T-cell (primary cell): ENCODE data around the gene PPP2R3B. TPM values are rescaled to one million over a fixed set of nuclear protein-coding genes. Genes with fewer than 3 reads are reported as not detected.

Source experiments
- ATAC-seq, 4 experiments: fragments of 200-7000 bp in 3 of 4; fragments of 150-1000 bp in 1 of 4; cut with Tn5 transposase; replicated peaks in 1 of 4; 1 replicate in 3 of 4; 2 replicates in 1 of 4; pipeline ENCODE4 v1.10.0; 2021; ENCODE audit warnings: moderate library complexity in 3 of 4, mild to moderate bottlenecking in 2 of 4, moderate number of reproducible peaks in 1 of 4
- CTCF ChIA-PET, 2 donors: fragments of 300-600 bp; sonication (Branson Sonifier 250); formaldehyde crosslinking; loops; one replicate each; lab custom pipeline; 2022; ENCODE audit warnings: antibody characterized with exemption in 2 of 2; lab: Charles Lee
- POLR2A ChIA-PET, 2 donors: fragments of 300-600 bp; sonication (Branson Sonifier 250); formaldehyde crosslinking; loops; one replicate each; lab custom pipeline; 2022; ENCODE audit warnings: antibody characterized with exemption in 2 of 2; lab: Charles Lee
- DNase-seq, 35 experiments: peaks; one replicate each; pipeline versions ENCODE4 v3.0.0 to v3.0.0-alpha.2; 2013 to 2023
- H3K27ac ChIP-seq: one replicate; pipeline ENCODE4 v1.5.1; 2013; ENCODE audit warnings: low read length
- H3K27me3 ChIP-seq, 2 experiments: replicated peaks in 1 of 2; 1 replicate in 1 of 2; 2 replicates in 1 of 2; pipeline versions ENCODE4 v1.6.1 to v1.7.0; 2013; ENCODE audit warnings: low read length in 1 of 2, mixed read lengths in 1 of 2; ENCODE audit not compliant: control insufficient read depth in 2 of 2, insufficient read depth in 2 of 2; ENCODE audit errors: extremely low read depth in 1 of 2
- H3K36me3 ChIP-seq, 2 donors: 1 replicate in 1 of 2; 2 replicates in 1 of 2; pipeline versions ENCODE4 v1.6.1 to v1.7.0; 2013; ENCODE audit warnings: low read length in 1 of 2; ENCODE audit not compliant: control insufficient read depth in 2 of 2, insufficient read depth in 1 of 2; ENCODE audit errors: extremely low read depth in 1 of 2
- H3K4me1 ChIP-seq, 2 experiments: 1 replicate in 1 of 2; 2 replicates in 1 of 2; pipeline versions ENCODE4 v1.6.1 to v1.7.0; 2013; ENCODE audit warnings: low read length in 2 of 2, mixed read lengths in 1 of 2; ENCODE audit not compliant: insufficient read depth in 2 of 2, control insufficient read depth in 1 of 2; ENCODE audit errors: extremely low read depth in 1 of 2
- H3K4me3 ChIP-seq, 2 donors: 1 replicate in 1 of 2; 2 replicates in 1 of 2; pipeline versions ENCODE4 v1.5.1 to v1.7.0; 2013; ENCODE audit warnings: mild to moderate bottlenecking in 2 of 2, low read length in 1 of 2, moderate library complexity in 1 of 2; ENCODE audit not compliant: control insufficient read depth in 1 of 2; ENCODE audit errors: extremely low read depth in 1 of 2
- H3K9me3 ChIP-seq: 2 replicates; pipeline ENCODE4 v1.7.0; 2013
- H3K27ac Mint-ChIP-seq, 2 donors: one replicate each; pipeline ENCODE4 v1.8.0; 2020 to 2021; ENCODE audit warnings: mild to moderate bottlenecking in 2 of 2, mixed read lengths in 2 of 2
- H3K27me3 Mint-ChIP-seq, 2 donors: one replicate each; pipeline ENCODE4 v1.8.0; 2021 to 2022; ENCODE audit warnings: mixed read lengths in 2 of 2
- H3K36me3 Mint-ChIP-seq: one replicate; pipeline ENCODE4 v1.8.0; 2021; ENCODE audit warnings: mixed read lengths
- H3K4me1 Mint-ChIP-seq, 3 donors: one replicate each; pipeline ENCODE4 v1.8.0; 2020 to 2022; ENCODE audit warnings: mixed read lengths in 3 of 3, mild to moderate bottlenecking in 1 of 3
- H3K4me3 Mint-ChIP-seq, 3 donors: one replicate each; pipeline ENCODE4 v1.8.0; 2020 to 2022; ENCODE audit warnings: mild to moderate bottlenecking in 3 of 3, mixed read lengths in 3 of 3, moderate library complexity in 3 of 3
- H3K9me3 Mint-ChIP-seq, 3 donors: one replicate each; pipeline ENCODE4 v1.8.0; 2020 to 2022; ENCODE audit warnings: mixed read lengths in 3 of 3
- WGBS: methylation state at CpG from one replicate; pipeline ENCODE4 v1.1.5; 2013; ENCODE audit warnings: missing lambda C conversion rate; ENCODE audit not compliant: insufficient coverage; 5-methylcytosine and 5-hydroxymethylcytosine counted together
- total RNA-seq, 35 experiments: library from RNA in 6 of 35; stranded (reverse) in 6 of 35; fragments of 120-200 nt in 1 of 35; gene quantifications; one replicate each; pipeline versions ENCODE4 v1.2.1 to v1.2.4 and lab custom pipeline; 2013 to 2026

PPP2R3B gene
- total RNA-seq, 5 donors from 2014 or later (not counting 1 experiment from before 2014, with no cell fraction given), result 30.5 to 56.5 (median 46.6) TPM

DNA sequence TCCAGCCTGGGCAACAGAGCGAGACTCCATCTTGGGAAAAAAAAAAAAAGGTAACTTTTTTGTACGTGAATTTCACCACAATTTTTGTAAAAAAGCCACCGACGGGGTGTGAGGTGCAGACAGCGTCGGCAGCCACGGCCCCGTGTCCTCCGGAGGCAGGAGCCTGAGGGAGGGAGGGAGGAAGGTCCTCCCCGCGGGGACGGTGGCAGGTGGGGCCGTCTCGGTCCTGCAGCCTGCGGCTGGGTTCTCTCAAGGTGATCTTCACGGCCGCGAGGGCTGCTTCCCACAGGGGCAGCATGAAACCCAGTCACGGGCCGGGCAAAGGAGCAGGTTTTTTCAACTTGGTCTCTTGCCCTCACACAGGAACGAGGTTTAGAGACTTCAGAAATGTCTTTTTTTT lies 91.6 kb downstream of the PPP2R3B start:
- Mint-ChIP-seq H3K36me3 (peaks cover 17% of the 10 kb centered on the region), H3K4me1 (no peaks in the 10 kb centered on the region), H3K27me3 (no peaks in the 10 kb centered on the region), H3K4me3 (no peak overlapping the region), H3K9me3 (no peaks in the 10 kb centered on the region), H3K27ac (no peak overlapping the region)
- ChIA-PET CTCF (no interaction called here), POLR2A (no interaction called here)
- Histone ChIP-seq H3K36me3 (peaks cover 9 to 25% of the 10 kb centered on the region in 2 donors), H3K27ac (no peak overlapping the region), H3K9me3 (no peaks in the 10 kb centered on the region), H3K27me3 (no peaks in the 10 kb centered on the region), H3K4me3 (no peak overlapping the region), H3K4me1 (no peaks in the 10 kb centered on the region)
- DNase-seq (no peak), ATAC-seq (no peak)
- 92% methylated on average over 17 of the region's 21 CpGs for WGBS

DNA sequence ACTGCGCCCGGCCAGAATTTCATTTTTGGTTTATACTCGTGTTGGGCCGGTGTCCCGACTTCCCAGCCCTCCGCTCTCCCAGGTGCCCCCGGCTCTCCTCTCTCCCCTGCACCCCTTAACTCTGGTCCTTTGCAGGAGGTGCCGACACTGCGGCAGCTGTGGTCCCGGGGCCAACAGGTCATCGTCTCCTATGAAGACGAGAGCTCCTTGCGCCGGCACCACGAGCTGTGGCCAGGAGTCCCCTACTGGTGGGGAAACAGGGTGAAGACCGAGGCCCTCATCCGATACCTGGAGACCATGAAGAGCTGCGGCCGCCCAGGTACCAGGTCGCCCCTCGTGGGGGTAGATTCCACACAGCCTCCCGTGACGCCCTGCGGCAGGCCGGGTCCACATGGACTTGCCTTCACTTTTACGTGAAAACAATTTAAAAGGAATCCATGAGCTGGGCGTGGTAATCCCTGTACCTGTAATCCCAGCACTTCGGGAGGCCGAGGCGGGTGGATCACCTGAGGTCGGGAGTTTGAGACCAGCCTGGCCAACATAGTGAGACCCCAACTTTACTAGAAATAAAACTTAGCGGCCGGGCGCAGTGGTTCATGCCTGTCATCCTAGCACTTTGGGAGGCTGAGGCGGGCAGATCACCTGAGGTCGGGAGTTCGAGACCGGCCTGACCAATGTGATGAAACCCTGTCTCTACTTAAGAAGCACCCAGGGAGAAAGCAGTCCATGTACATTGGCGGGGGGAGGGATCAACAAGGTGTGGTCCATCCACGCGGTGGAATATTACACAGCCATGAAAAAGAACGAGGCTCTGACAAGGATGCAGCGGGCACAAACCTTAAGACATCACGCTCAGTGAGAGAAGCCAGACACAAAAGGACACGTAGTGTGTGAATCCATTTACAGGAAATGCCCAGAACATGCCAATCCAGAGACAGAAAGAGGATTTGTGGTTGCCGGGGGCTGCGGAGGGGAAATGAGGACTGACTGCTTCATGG lies 93.5 kb downstream of the PPP2R3B start:
- H3K27me3 ChIP-seq, result no peaks in the 10 kb centered on the region
- ATAC-seq (no peak), DNase-seq (no peak)
- H3K27ac ChIP-seq, result no peak overlapping the region
- ChIA-PET CTCF (no interaction called here), POLR2A (no interaction called here)
- H3K4me1 ChIP-seq, result no peaks in the 10 kb centered on the region
- no peak overlapping the region for H3K4me3 ChIP-seq
- H3K27ac Mint-ChIP-seq, result no peak overlapping the region
- no peaks in the 10 kb centered on the region for H3K9me3 ChIP-seq
- H3K9me3 Mint-ChIP-seq, result no peaks in the 10 kb centered on the region
- peaks cover 17% of the 10 kb centered on the region for H3K36me3 Mint-ChIP-seq
- H3K4me1 Mint-ChIP-seq, result no peaks in the 10 kb centered on the region
- no peak overlapping the region for H3K4me3 Mint-ChIP-seq
- 97% methylated on average over 39 of the region's 47 CpGs for WGBS
- peaks cover 15 to 22% of the 10 kb centered on the region in 2 donors for H3K36me3 ChIP-seq
- H3K27me3 Mint-ChIP-seq, result no peaks in the 10 kb centered on the region

DNA sequence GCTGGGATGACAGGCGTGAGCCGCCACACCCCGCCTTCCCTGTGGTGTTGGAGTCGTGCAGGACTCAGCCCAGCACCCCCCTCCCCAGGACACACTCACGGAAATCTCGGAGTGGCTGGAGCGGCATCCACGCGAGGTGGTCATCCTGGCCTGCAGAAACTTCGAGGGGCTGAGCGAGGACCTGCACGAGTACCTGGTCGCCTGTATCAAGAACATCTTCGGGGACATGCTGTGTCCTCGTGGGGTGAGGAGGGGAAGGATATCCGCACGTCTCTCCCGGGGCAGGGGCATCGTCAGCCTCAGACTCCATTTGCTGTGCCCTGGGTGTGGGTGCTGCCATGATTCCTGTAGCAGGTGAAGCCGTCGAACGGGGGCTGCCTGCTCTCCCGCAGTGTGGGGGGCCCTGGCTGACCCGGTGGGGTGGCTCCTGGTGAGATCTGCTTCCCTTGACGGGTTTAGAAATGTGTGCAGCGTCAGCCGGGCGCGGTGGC lies 95.3 kb downstream of the PPP2R3B start:
- Histone ChIP-seq H3K4me3 (no peak overlapping the region), H3K27me3 (no peaks in the 10 kb centered on the region), H3K9me3 (no peaks in the 10 kb centered on the region), H3K36me3 (peaks cover 15 to 19% of the 10 kb centered on the region in 2 donors), H3K27ac (no peak overlapping the region), H3K4me1 (no peaks in the 10 kb centered on the region)
- H3K9me3 Mint-ChIP-seq, result no peaks in the 10 kb centered on the region
- H3K4me1 Mint-ChIP-seq, result peaks cover 0 to 4% (median 0%) of the 10 kb centered on the region in 3 donors
- ATAC-seq (no peak), DNase-seq (no peak)
- no peak overlapping the region for H3K4me3 Mint-ChIP-seq
- no peaks in the 10 kb centered on the region for H3K27me3 Mint-ChIP-seq
- no peak overlapping the region for H3K27ac Mint-ChIP-seq
- WGBS, result 98% methylated on average over 24 of the region's 29 CpGs
- peaks cover 14% of the 10 kb centered on the region for H3K36me3 Mint-ChIP-seq
- POLR2A ChIA-PET, result no interaction called here
- CTCF ChIA-PET, result no interaction called here

GRCh38 chrX:290476-291166 lies 96.1 kb downstream of the PPP2R3B start:
- Mint-ChIP-seq H3K4me3 (no peak overlapping the region), H3K36me3 (peaks cover 12% of the 10 kb centered on the region), H3K9me3 (no peaks in the 10 kb centered on the region), H3K27me3 (no peaks in the 10 kb centered on the region), H3K27ac (no peak overlapping the region), H3K4me1 (peaks cover 0 to 8% (median under 1%) of the 10 kb centered on the region in 3 donors)
- no peak overlapping the region for H3K27ac ChIP-seq
- ATAC-seq (no peak), DNase-seq (no peak)
- ChIA-PET POLR2A (no interaction called here), CTCF (no interaction called here)
- WGBS, result 98% methylated on average over 30 of the region's 42 CpGs
- no peak overlapping the region for H3K4me3 ChIP-seq
- H3K27me3 ChIP-seq, result no peaks in the 10 kb centered on the region
- H3K36me3 ChIP-seq, result peaks cover 15 to 16% of the 10 kb centered on the region in 2 donors
- H3K9me3 ChIP-seq, result no peaks in the 10 kb centered on the region
- H3K4me1 ChIP-seq, result no peaks in the 10 kb centered on the region

DNA sequence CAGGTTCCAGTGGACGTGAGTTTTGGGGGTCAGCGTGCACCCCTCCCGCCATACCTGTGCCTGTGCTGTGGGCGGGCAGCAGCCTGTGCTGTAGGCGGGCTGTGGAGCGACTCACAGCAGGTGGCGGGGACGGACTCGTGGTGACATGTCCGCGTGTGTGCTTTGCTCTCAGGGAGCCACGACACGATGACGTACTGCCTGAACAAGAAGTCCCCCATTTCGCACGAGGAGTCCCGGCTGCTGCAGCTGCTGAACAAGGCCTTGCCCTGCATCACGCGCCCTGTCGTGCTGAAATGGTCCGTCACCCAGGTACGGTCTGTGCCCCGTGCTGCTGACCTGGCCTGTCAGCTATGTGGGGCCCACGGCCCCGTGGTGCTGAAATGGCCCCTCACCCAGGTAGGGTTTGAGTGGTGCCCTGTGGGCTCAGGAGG lies 98.1 kb downstream of the PPP2R3B start:
- Mint-ChIP-seq H3K27ac (no peak overlapping the region), H3K4me1 (peaks cover 3 to 21% (median 4%) of the 10 kb centered on the region in 3 donors), H3K36me3 (peaks cover 9% of the 10 kb centered on the region), H3K4me3 (no peak overlapping the region), H3K9me3 (no peaks in the 10 kb centered on the region), H3K27me3 (no peaks in the 10 kb centered on the region)
- DNase-seq (no peak), ATAC-seq (no peak)
- ChIA-PET POLR2A (no interaction called here), CTCF (no interaction called here)
- peaks cover 0 to 7% of the 10 kb centered on the region in 2 experiments for H3K4me1 ChIP-seq
- 95% methylated on average over 23 of the region's 25 CpGs for WGBS
- H3K27me3 ChIP-seq, result no peaks in the 10 kb centered on the region
- H3K36me3 ChIP-seq, result peaks cover 11 to 16% of the 10 kb centered on the region in 2 donors
- no peak overlapping the region for H3K27ac ChIP-seq
- H3K9me3 ChIP-seq, result no peaks in the 10 kb centered on the region
- H3K4me3 ChIP-seq, result no peak overlapping the region

DNA sequence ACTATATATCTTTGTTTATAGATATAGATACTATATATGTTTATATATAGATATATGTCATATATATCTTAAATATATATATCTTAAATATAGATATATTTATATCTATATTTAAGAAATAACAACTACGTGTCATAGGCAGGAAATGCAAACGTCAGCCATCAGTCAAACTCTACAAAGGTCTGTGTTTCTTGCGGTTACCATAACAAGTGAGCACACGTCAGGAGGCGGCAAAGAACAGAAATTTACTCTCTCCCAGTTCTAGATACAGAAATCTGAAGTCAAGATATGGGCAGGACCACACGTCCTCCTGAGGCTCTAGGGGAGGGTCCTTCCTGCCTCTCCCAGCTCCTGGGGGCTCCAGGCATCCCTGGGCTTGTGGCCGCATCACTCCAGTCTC lies 99.0 kb downstream of the PPP2R3B start:
- Histone ChIP-seq H3K4me1 (peaks cover 0 to 8% of the 10 kb centered on the region in 2 experiments), H3K36me3 (peaks cover 8 to 11% of the 10 kb centered on the region in 2 donors), H3K4me3 (no peak overlapping the region), H3K27ac (no peak overlapping the region), H3K9me3 (no peaks in the 10 kb centered on the region), H3K27me3 (no peaks in the 10 kb centered on the region)
- Mint-ChIP-seq H3K27me3 (no peaks in the 10 kb centered on the region), H3K4me3 (no peak overlapping the region), H3K36me3 (peaks cover 3% of the 10 kb centered on the region), H3K27ac (no peak overlapping the region), H3K4me1 (peaks cover 3 to 21% (median 9%) of the 10 kb centered on the region in 3 donors), H3K9me3 (no peaks in the 10 kb centered on the region)
- ATAC-seq (no peak), DNase-seq (no peak)
- 91% methylated on average over 6 of the region's 7 CpGs for WGBS
- ChIA-PET CTCF (no interaction called here), POLR2A (no interaction called here)
